Activated CD4-positive, alpha-beta T cell treated with anti-CD3 and anti-CD28 coated beads, Interleukin-2, amount 50 U/mL, for 16 hours (primary cell): ENCODE results near the gene EMD.
"Not testable (repeated sequence)": the region's sequence is repeated elsewhere in the genome, so short reads cannot be mapped to it uniquely, and the experiment has no call there.

Experiments
- DNase-seq: peaks from one replicate; pipeline ENCODE4 v3.0.0-alpha.2; 2020

EMD gene

DNA sequence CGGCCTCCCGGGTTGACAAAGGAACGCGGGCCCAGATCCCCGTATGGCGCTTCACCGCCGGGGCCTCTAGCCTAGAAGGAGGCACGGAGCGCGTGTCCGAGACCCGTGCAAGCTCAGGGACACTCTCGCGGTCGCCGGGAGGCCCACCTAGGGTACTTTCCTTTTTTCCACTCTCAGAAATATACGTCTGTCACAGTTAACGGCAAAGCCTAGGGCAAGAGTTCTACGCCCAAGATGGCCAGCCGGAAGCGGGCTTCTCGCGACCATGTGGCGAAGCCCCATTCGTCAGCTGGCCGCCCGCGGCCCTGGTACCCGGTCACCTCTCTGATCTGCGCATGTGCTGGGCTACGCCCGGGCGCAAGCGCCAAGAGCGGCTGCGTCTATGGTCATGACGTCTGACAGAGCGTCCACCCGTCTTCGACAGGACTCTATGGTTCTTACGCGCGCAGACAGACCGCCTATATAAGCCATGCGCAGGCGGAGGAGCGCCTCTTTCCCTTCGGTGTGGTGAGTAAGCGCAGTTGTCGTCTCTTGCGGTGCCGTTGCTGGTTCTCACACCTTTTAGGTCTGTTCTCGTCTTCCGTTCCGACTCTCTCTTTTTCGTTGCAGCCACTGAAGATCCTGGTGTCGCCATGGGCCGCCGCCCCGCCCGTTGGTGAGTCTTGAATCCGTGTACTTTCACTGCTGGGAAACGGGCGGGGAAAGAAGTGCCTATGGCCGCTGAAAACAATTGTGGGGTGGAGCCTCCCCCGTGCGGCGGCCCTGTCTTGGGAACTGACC lies 19.0 kb downstream of the EMD start, which contains the start of gene RPL10:
Gene RPL10 (plus strand): TSS at position 490 of the 780 bp plus-strand sequence. CDS start 143 bp downstream, at position 633.
- peak; percentile 95 for DNase-seq

GRCh38 chrX:154398668-154399526 lies 19.8 kb downstream of the EMD start:
- peak; percentile 82 for DNase-seq

DNA sequence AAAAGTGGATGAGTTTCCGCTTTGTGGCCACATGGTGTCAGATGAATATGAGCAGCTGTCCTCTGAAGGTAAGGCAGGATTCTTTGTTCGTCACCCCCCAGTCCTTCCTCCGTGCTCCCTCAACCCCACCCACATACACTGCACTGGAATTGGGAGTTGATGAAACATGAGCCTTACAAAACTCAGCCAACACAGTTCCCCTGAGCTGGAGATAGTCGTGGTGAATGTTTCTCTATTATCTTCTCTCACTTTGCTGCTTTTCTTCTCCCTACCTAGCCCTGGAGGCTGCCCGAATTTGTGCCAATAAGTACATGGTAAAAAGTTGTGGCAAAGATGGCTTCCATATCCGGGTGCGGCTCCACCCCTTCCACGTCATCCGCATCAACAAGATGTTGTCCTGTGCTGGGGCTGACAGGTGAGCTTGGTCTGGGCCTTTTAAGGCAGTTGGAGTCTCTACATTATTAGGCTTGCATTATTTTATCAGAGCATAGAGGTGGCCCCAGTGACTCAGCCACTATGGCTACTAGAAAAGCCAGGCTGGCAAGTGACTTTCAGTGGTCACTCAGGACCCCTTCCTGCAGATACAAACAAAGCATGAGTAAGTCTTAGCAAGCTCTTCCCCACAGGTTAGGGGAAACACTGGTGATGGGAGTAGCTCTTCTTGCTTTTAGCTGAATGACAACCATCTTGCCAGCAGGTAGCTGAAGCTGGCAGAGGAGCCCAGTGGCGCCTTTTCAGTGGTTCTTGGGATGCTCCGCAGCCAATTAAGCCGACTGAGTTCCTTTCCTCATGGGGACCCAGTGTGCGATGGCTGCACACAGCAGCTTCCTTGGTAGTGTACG lies 20.7 kb downstream of the EMD start:
- DNase-seq = peak; percentile 30

- DNase-seq = not testable (repeated sequence)
These were observed 21.3 kb downstream of the EMD start for GRCh38 chrX:154400369-154400817.

DNA sequence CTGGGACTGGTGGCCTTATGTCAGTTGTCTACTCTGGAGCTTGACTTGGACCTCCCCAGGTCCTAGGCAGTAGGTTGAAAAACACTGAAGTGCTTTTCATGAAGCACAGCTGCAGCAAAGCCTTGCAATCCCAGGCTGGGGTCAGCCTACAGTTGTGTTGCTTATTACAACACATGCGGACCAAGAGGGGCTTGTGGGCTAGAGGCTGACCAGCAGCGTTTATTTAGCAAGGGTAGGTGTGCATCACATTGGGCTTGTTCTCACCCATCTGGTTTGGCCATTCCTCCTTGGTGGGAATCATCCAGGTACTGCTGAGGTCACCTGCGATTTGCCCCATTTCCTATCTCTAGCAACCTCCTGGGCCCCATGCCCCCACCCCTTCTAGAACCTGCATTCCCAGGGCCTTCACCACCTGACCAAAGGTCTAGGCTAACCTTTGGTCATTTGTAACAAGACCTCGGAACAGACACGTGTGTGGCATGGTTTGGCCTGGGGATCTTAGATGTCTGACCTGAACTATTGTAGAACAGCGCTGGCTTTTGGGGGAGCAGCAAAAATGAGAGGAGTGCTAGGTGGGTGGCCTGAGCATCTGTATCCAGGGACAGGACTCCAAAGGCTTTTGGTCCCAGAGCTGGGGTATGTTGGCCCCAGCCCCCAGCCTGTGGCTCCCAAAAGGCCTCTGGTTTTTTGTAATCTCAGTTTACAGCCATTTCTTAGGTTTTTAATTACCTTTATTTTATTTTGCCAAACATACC lies 22.1 kb downstream of the EMD start:
- DNase-seq = peak; percentile 44

- peak; percentile 25 for DNase-seq
These were observed 23.0 kb downstream of the EMD start for GRCh38 chrX:154401918-154402621.

DNA sequence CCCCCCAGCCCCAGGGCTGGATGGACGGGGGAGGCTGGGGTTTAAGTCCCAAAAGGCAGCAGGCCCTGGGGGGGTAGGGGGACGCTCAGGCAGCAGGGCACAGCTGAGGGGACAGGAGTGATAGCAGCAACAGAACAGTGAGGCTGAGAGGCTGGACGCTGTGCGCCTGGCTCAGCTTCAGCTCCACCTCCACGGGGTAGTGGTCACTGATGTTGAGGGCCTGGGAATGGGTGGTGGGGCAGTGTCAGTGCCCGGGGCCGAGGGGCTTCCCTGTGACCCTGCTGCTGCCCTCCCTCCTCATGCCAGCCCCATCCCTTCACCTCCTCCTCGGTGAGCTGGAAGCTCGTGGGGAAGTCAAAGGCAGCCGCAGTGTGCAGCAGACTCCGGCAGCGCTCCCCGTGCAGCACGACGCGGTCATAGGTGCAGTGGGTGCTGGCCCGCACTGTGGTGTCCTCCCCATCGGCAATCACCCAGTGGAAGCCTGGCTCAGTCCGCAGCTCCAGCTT lies 23.6 kb downstream of the EMD start:
- DNase-seq = no peak

DNA sequence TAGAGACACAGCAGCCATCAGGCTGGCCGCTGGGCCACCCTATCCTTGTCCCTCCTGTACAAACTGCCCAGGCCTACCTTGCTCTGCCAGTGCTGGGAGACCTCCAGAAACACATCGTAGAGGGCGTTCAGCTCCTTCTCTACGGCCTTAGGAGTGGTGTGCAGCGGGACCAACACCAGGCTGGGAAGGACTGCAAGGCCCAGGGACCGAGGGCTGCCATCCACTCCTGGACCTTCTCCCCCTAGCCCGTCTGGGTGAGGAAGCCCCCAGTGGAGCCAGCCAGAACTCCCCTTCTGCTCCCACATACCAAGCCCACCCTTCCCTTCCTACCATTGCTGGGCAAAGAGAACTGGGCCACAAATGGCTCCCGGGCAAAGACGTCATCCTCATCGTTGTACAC lies 24.1 kb downstream of the EMD start:
- no peak for DNase-seq

- DNase-seq = no peak
These were observed 24.8 kb downstream of the EMD start for GRCh38 chrX:154403858-154404257.

GRCh38 chrX:154404625-154405192 lies 25.6 kb downstream of the EMD start:
- DNase-seq = no peak

DNA sequence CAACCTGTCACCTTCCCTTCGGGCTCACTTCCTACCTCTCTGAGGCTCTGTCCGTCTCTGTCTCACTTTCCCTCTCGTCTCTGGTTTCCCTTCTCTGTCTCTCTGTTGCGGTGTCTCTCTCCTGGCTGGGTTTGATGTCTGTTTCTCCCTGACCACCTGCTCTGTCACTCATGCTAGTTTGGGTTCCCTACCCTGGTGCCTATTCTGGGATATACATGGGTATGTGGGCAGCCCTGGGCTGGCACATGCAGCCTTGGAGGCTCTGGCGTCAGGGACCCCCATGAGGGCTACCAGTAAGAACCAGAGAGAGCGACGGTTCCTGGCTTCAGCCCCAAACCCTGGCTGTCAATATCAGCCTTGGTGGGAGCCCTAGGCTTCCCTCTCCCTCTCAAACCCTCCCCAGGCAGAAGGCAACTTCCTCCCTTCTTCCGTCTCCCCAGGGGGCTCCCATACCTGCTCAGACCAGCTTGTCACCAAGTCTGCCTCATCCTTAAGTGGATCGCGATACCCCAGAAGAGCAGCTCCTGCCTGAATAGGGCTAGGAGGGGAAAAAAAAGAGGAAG lies 29.6 kb downstream of the EMD start:
- no peak for DNase-seq

GRCh38 chrX:154409222-154409871 lies 30.3 kb downstream of the EMD start, which contains the start of gene DNASE1L1:
DNASE1L1 (minus strand) TSS chrX:154409254; CDS start chrX:154405568, 3,686 bp downstream.
- DNase-seq = peak; percentile 34

DNA sequence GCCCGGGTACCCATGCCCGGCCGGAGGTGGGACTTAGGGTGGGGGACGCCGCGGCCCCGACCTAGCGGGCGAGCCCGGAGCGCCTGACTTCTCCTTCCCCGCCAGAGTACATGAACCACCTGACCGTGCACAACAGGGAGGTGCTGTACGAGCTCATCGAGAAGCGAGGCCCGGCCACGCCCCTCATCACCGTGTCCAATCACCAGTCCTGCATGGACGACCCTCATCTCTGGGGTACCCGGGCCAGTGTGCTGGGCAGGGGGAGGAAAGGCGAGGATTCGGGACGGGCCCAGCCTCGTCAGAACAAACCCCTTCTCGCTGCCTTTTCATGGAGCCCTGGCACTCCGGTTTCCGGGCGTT lies 32.9 kb downstream of the EMD start:
- peak; percentile 66 for DNase-seq

GRCh38 chrX:154412468-154412867 lies 33.4 kb downstream of the EMD start:
- DNase-seq = peak; percentile 58

DNA sequence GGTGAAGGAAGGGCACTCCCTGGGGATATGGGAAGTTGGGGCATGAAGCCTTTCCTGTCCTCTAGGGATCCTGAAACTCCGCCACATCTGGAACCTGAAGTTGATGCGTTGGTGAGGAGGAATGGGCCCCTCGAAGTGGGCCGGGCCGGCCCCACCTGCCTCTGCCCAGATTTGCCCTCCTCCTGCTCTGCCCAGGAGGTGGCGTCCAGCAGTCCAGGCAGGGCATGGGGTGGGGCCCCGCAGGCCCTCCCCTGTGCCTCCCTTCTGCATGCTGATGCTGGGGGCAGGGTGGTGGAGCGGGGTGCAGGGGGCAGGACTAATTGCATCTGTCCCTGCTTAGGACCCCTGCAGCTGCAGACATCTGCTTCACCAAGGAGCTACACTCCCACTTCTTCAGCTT lies 34.0 kb downstream of the EMD start:
- DNase-seq = no peak

DNA sequence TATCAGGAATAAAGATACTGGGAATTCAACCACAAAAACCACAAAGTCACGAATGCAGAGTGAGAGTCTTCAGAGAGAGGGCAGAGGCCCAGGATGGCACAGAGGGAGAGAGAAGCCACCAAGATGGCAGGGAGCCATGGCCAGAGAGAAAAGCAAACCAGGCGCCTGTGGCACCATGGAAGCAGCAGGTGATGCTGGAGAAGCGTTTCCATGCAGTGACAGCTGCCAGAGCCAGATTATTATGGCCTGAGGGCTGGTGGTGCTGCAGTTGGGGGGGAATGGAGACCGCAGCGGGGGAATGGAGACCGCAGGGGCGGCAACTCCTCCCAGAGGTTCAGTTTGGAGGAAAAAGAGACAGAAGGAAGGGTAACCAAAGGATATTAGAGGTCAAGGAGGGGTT lies 38.1 kb downstream of the EMD start:
- no peak for DNase-seq

DNA sequence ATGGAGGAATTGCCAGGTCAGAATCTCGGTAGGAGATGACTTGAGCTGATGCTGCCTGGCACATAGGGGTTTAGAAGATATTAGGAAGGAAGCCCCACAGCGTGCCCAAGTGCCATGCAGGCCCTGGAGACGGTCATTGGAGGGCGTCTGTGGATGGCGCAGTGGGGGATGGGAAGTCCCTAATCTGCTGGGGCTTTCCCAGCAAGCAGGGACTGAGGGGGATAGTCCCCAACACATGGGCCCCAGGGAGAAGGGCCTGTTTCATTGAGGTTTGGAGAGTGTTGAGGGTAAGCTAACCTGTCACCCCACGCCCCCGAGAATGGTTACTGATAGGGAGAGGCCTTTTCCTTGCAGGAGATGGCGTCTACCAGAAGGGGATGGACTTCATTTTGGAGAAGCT lies 40.1 kb downstream of the EMD start:
- no peak for DNase-seq

- no peak for DNase-seq
These were observed 40.8 kb downstream of the EMD start for GRCh38 chrX:154419688-154420401.

- no peak for DNase-seq
These were observed 41.3 kb downstream of the EMD start for GRCh38 chrX:154420402-154420756.
